ENCODE results near the gene RTN3. TPM values are rescaled to one million over a fixed set of nuclear protein-coding genes. Genes with fewer than 3 reads are reported as not detected.

The RTN3 gene
- total RNA-seq, 2 donors from 2014 or later, result 128 to 160 TPM

DNA sequence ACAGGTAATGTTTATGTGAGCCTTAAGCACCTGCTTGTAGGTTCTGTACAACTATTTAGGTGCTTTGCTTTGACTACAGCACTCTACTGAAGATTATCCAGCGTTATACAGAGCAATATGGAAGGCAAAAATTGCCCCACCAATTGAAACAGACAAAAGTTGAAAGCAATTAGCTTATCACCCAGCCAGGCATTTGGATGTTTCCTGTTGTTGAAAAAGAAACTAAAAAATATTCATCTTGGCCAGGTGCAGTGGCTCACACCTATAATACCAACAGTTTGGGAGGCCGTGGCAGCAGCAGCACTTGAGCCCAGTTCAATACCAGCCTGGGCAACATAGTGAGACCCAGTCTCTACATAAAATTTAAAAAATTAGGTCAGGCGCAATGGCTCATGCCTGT lies 28.6 kb upstream of the RTN3 start:
- H3K9ac ChIP-seq (ENCODE audit: extremely low read depth, low read length, poor library complexity, severe bottlenecking), result no peak overlapping the region
- no peak overlapping the region for H3K4me3 ChIP-seq (ENCODE audit: low read length)
- no peaks in the 10 kb centered on the region for H3K27me3 ChIP-seq (ENCODE audit: control insufficient read depth, insufficient read depth, low read length, poor library complexity, severe bottlenecking)
- H3K9me3 ChIP-seq (ENCODE audit: control insufficient read depth, low read length), result no peaks in the 10 kb centered on the region
- TF ChIP-seq, protein P1, sequence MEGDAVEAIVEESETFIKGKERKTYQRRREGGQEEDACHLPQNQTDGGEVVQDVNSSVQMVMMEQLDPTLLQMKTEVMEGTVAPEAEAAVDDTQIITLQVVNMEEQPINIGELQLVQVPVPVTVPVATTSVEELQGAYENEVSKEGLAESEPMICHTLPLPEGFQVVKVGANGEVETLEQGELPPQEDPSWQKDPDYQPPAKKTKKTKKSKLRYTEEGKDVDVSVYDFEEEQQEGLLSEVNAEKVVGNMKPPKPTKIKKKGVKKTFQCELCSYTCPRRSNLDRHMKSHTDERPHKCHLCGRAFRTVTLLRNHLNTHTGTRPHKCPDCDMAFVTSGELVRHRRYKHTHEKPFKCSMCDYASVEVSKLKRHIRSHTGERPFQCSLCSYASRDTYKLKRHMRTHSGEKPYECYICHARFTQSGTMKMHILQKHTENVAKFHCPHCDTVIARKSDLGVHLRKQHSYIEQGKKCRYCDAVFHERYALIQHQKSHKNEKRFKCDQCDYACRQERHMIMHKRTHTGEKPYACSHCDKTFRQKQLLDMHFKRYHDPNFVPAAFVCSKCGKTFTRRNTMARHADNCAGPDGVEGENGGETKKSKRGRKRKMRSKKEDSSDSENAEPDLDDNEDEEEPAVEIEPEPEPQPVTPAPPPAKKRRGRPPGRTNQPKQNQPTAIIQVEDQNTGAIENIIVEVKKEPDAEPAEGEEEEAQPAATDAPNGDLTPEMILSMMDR (conservative IDR thresholded peaks at IDR 0.05), result no peak
- H3K27ac Mint-ChIP-seq, result no peak overlapping the region
- no peaks in the 10 kb centered on the region for H3K4me1 Mint-ChIP-seq
- H3K4me3 Mint-ChIP-seq, result no peak overlapping the region
- no peak for DNase-seq
- WGBS, 2 experiments (ENCODE audit: insufficient coverage in 1 of 2, insufficient read length in 1 of 2), result 83 to 97% methylated on average over 3 of the region's 3 CpGs
- no peak overlapping the region for H3K27ac ChIP-seq (ENCODE audit: low read depth, low read length)
- H3K36me3 ChIP-seq (ENCODE audit: control insufficient read depth, insufficient read depth, low read length), result peaks cover 60% of the 10 kb centered on the region
- H3K36me3 Mint-ChIP-seq (ENCODE audit: low read depth), result peaks cover 52% of the 10 kb centered on the region
- H3K9me3 Mint-ChIP-seq, result no peaks in the 10 kb centered on the region
- H3K4me1 ChIP-seq (ENCODE audit: control insufficient read depth, insufficient read depth, low read length), result no peaks in the 10 kb centered on the region
- H3K27me3 Mint-ChIP-seq (ENCODE audit: insufficient read depth), result no peaks in the 10 kb centered on the region

DNA sequence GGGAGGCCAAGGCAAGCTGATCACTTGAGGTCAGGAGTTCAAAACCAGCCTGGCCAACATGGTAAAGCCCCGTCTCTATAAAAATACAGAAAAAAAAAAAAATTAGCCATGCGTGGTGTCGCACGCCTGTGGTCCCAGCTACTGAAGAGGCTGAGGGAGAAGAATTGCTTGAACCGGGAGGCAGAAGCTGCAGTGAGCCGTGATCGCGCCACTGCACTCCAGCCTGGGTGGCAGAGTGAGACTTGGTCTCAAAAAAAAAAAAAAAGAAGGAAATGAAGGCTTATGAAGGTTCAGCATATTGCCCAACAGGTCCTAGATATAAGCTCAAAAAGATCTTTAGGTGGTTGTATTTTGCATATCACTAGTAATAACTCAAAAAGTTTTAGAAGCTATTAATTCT lies 20.3 kb upstream of the RTN3 start:
- H3K27ac Mint-ChIP-seq, result no peak overlapping the region
- TF ChIP-seq, protein P1 (conservative IDR thresholded peaks at IDR 0.05), result no peak
- no peak overlapping the region for H3K9ac ChIP-seq (ENCODE audit: extremely low read depth, low read length, poor library complexity, severe bottlenecking)
- no peaks in the 10 kb centered on the region for H3K27me3 ChIP-seq (ENCODE audit: control insufficient read depth, insufficient read depth, low read length, poor library complexity, severe bottlenecking)
- no peaks in the 10 kb centered on the region for H3K9me3 ChIP-seq (ENCODE audit: control insufficient read depth, low read length)
- H3K4me3 ChIP-seq (ENCODE audit: low read length), result no peak overlapping the region
- DNase-seq, result no peak
- peaks cover 19% of the 10 kb centered on the region for H3K36me3 ChIP-seq (ENCODE audit: control insufficient read depth, insufficient read depth, low read length)
- no peak overlapping the region for H3K27ac ChIP-seq (ENCODE audit: low read depth, low read length)
- H3K4me1 ChIP-seq (ENCODE audit: control insufficient read depth, insufficient read depth, low read length), result no peaks in the 10 kb centered on the region
- no peak overlapping the region for H3K4me3 Mint-ChIP-seq
- no peaks in the 10 kb centered on the region for H3K27me3 Mint-ChIP-seq (ENCODE audit: insufficient read depth)
- no peaks in the 10 kb centered on the region for H3K4me1 Mint-ChIP-seq
- peaks cover 24% of the 10 kb centered on the region for H3K36me3 Mint-ChIP-seq (ENCODE audit: low read depth)
- WGBS, 2 experiments (ENCODE audit: insufficient coverage in 1 of 2, insufficient read length in 1 of 2), result 81 to 98% methylated on average over 3 to 8 of the region's 8 CpGs
- no peaks in the 10 kb centered on the region for H3K9me3 Mint-ChIP-seq

DNA sequence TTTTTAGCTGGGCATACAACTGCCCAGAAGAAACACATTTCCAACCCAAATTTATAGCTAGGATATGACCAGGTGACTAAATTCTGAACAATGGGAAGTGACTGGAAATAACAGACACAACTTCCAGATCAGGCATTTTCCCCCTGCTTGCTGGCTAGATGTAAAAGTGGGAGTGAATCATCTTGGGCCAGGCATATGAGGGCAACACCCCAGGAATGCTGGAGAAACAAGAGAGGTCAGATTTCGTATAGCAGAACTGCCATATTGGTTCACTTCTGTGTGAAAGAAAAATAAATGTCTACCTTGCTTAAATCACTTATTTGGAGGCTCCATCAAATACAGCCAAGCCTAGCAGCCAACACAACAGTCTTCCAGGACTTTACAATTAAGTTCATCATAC lies 17.5 kb upstream of the RTN3 start:
- no peak overlapping the region for H3K27ac ChIP-seq (ENCODE audit: low read depth, low read length)
- TF ChIP-seq, protein P1 (conservative IDR thresholded peaks at IDR 0.05), result no peak
- H3K9ac ChIP-seq (ENCODE audit: extremely low read depth, low read length, poor library complexity, severe bottlenecking), result no peak overlapping the region
- no peaks in the 10 kb centered on the region for H3K9me3 ChIP-seq (ENCODE audit: control insufficient read depth, low read length)
- WGBS, 2 experiments (ENCODE audit: insufficient coverage in 1 of 2, insufficient read length in 1 of 2), result 0% methylated on average over 1 of the region's 1 CpG
- no peaks in the 10 kb centered on the region for H3K27me3 ChIP-seq (ENCODE audit: control insufficient read depth, insufficient read depth, low read length, poor library complexity, severe bottlenecking)
- H3K9me3 Mint-ChIP-seq, result no peaks in the 10 kb centered on the region
- H3K4me1 ChIP-seq (ENCODE audit: control insufficient read depth, insufficient read depth, low read length), result no peaks in the 10 kb centered on the region
- peaks cover 4% of the 10 kb centered on the region for H3K4me1 Mint-ChIP-seq
- no peak overlapping the region for H3K4me3 Mint-ChIP-seq
- H3K36me3 Mint-ChIP-seq (ENCODE audit: low read depth), result peaks cover 9% of the 10 kb centered on the region
- no peaks in the 10 kb centered on the region for H3K27me3 Mint-ChIP-seq (ENCODE audit: insufficient read depth)
- H3K36me3 ChIP-seq (ENCODE audit: control insufficient read depth, insufficient read depth, low read length), result peaks cover 11% of the 10 kb centered on the region
- no peak overlapping the region for H3K4me3 ChIP-seq (ENCODE audit: low read length)
- H3K27ac Mint-ChIP-seq, result no peak overlapping the region
- peak; percentile 8 for DNase-seq
